ENCODE data around the gene SOX5.
"Not testable (repeated sequence)": the region's sequence is repeated elsewhere in the genome, so short reads cannot be mapped to it uniquely, and the experiment has no call there.

DNA sequence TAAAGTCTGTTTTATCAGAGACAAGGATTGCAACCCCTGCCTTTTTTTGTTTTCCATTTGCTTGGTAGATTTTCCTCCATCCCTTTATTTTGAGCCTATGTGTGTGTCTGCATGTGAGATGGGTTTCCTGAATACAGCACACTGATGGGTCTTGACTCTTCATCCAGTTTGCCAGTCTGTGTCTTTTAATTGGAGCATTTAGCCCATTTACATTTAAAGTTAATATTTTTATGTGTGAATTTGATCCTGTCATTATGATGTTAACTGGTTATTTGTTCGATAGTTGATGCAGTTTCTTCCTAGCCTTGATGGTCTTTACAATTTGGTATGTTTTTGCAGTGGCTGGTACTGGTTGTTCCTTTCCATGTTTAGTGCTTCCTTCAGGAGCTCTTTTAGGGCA is 430.0 kb downstream of the SOX5 start:
- TF ChIP-seq, protein P1, sequence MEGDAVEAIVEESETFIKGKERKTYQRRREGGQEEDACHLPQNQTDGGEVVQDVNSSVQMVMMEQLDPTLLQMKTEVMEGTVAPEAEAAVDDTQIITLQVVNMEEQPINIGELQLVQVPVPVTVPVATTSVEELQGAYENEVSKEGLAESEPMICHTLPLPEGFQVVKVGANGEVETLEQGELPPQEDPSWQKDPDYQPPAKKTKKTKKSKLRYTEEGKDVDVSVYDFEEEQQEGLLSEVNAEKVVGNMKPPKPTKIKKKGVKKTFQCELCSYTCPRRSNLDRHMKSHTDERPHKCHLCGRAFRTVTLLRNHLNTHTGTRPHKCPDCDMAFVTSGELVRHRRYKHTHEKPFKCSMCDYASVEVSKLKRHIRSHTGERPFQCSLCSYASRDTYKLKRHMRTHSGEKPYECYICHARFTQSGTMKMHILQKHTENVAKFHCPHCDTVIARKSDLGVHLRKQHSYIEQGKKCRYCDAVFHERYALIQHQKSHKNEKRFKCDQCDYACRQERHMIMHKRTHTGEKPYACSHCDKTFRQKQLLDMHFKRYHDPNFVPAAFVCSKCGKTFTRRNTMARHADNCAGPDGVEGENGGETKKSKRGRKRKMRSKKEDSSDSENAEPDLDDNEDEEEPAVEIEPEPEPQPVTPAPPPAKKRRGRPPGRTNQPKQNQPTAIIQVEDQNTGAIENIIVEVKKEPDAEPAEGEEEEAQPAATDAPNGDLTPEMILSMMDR (IDR thresholded peaks at IDR 0.05; ENCODE audit: low read length): not testable (repeated sequence)
- TF ChIP-seq EZH2phosphoT487 (IDR thresholded peaks at IDR 0.05; ENCODE audit: low read length); EZH2 (optimal IDR thresholded peaks at IDR 0.05; ENCODE audit: low read depth, low read length): not testable (repeated sequence)

Measured in MM.1S (cell line).